Mesendoderm (in vitro differentiated cells): ENCODE measurements around the gene ENKD1.
"Not testable (repeated sequence)": the region's sequence is repeated elsewhere in the genome, so short reads cannot be mapped to it uniquely, and the experiment has no call there.

Experiments
- DNase-seq: peaks from one replicate; pipeline ENCODE4 v3.0.0; 2013
- H2AK5ac ChIP-seq: 2 replicates; pipeline ENCODE4 v1.6.1; 2013; ENCODE audit warnings: low read length, inconsistent platforms
- H2BK120ac ChIP-seq: 2 replicates; pipeline ENCODE4 v1.6.1; 2013; ENCODE audit warnings: low read depth, mild to moderate bottlenecking, low read length, moderate library complexity, mixed read lengths
- H2BK15ac ChIP-seq: replicated peaks from 2 replicates; pipeline ENCODE4 v1.6.1; 2013; ENCODE audit warnings: low read depth, mild to moderate bottlenecking, moderate library complexity
- H2BK5ac ChIP-seq: 2 replicates; pipeline ENCODE4 v1.6.1; 2013; ENCODE audit warnings: low read length, inconsistent platforms
- H3K18ac ChIP-seq: 2 replicates; pipeline ENCODE4 v1.6.1; 2013; ENCODE audit warnings: mild to moderate bottlenecking, low read length, mixed read lengths
- H3K23ac ChIP-seq: one replicate; pipeline ENCODE4 v1.6.1; 2013; ENCODE audit warnings: low read length
- H3K27ac ChIP-seq: 2 replicates; pipeline ENCODE4 v1.5.1; 2013; ENCODE audit warnings: low read depth, mild to moderate bottlenecking, inconsistent platforms, low read length, moderate library complexity
- H3K27me3 ChIP-seq: 2 replicates; pipeline ENCODE4 v1.6.1; 2013; ENCODE audit warnings: low read length, control low read depth, mild to moderate bottlenecking, inconsistent platforms; ENCODE audit not compliant: insufficient read depth, poor library complexity
- H3K36me3 ChIP-seq: 2 replicates; pipeline ENCODE4 v1.6.1; 2013; ENCODE audit warnings: low read length, inconsistent platforms; ENCODE audit not compliant: control insufficient read depth, insufficient read depth
- H3K4ac ChIP-seq: one replicate; pipeline ENCODE4 v1.6.1; 2013; ENCODE audit warnings: low read depth, mild to moderate bottlenecking, low read length, moderate library complexity
- H3K4me1 ChIP-seq: 2 replicates; pipeline ENCODE4 v1.6.1; 2013; ENCODE audit warnings: low read depth, low read length, inconsistent platforms; ENCODE audit not compliant: control insufficient read depth
- H3K4me2 ChIP-seq: 2 replicates; pipeline ENCODE4 v1.6.1; 2013; ENCODE audit warnings: low read length
- H3K4me3 ChIP-seq: 2 replicates; pipeline ENCODE4 v1.5.1; 2013; ENCODE audit warnings: mild to moderate bottlenecking, low read length
- H3K56ac ChIP-seq: one replicate; pipeline ENCODE4 v1.6.1; 2013; ENCODE audit warnings: low read length
- H3K79me1 ChIP-seq: 2 replicates; pipeline ENCODE4 v1.6.1; 2013; ENCODE audit warnings: low read length, inconsistent platforms
- H3K79me2 ChIP-seq: 2 replicates; pipeline ENCODE4 v1.6.1; 2013; ENCODE audit warnings: mild to moderate bottlenecking, low read length; ENCODE audit not compliant: control insufficient read depth, insufficient read depth
- H3K9ac ChIP-seq: 2 replicates; pipeline ENCODE4 v1.6.1; 2013; ENCODE audit warnings: low read length, inconsistent platforms
- H4K5ac ChIP-seq: one replicate; pipeline ENCODE4 v1.6.1; 2013; ENCODE audit warnings: low read length
- H4K8ac ChIP-seq: one replicate; pipeline ENCODE4 v1.6.1; 2013; ENCODE audit warnings: low read depth, mild to moderate bottlenecking, control low read depth, low read length, moderate library complexity
- WGBS: extraction: QIAGEN DNeasy Blood & Tissue Kit; methylation state at CpG from one replicate; pipeline ENCODE4 v1.1.7; 2013; ENCODE audit warnings: low lambda C conversion rate, missing lambda C conversion rate; ENCODE audit not compliant: insufficient coverage; ENCODE audit errors: extremely low coverage; 5-methylcytosine and 5-hydroxymethylcytosine counted together

The ENKD1 gene

DNA sequence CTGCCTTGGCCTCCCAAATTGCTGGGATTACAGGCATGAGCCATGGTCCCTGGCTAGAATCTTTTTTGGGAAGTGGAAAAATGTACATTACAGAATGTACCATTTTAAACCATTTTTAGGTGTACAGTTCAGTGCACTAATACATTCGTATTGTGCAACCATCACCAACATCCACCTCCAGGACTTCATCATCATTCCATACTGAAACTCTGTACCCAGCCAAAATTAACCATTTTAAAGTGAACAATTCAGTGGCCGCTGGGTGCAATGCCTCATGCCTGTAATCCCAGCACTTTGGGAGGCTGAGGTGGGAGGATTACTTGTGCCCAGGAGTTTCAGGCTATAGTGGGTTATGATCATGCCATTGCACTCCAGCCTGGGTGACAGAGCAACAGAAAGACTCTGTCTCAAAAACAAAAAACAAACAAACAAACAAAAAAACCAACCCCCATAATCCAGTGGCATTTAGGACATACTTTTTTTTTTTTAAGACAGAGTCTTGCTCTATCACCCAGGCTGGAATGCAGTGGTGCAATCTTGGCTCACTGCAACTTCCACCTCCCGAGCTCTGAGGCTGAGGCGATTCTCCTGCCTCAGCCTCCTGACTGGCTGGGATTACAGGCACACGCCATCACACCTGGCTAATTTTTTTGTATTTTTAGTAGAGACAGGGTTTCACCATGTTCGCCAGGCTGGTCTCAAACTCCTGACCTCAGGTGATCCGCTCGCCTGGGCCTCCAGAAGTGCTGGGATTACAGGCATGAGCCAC, 27.2 kb upstream of the ENKD1 start:
- not testable (repeated sequence) for H3K9ac ChIP-seq, H3K36me3 ChIP-seq, H3K4me1 ChIP-seq, H2AK5ac ChIP-seq, H2BK120ac ChIP-seq, H3K56ac ChIP-seq, H4K5ac ChIP-seq, H3K27me3 ChIP-seq, H4K8ac ChIP-seq, H3K4ac ChIP-seq, H3K23ac ChIP-seq, H3K79me2 ChIP-seq, H2BK15ac ChIP-seq, H3K27ac ChIP-seq, H3K4me3 ChIP-seq, H2BK5ac ChIP-seq, DNase-seq, H3K79me1 ChIP-seq, H3K18ac ChIP-seq, H3K4me2 ChIP-seq
- WGBS = no CpG with 5 or more reads among the region's 8 CpGs

DNA sequence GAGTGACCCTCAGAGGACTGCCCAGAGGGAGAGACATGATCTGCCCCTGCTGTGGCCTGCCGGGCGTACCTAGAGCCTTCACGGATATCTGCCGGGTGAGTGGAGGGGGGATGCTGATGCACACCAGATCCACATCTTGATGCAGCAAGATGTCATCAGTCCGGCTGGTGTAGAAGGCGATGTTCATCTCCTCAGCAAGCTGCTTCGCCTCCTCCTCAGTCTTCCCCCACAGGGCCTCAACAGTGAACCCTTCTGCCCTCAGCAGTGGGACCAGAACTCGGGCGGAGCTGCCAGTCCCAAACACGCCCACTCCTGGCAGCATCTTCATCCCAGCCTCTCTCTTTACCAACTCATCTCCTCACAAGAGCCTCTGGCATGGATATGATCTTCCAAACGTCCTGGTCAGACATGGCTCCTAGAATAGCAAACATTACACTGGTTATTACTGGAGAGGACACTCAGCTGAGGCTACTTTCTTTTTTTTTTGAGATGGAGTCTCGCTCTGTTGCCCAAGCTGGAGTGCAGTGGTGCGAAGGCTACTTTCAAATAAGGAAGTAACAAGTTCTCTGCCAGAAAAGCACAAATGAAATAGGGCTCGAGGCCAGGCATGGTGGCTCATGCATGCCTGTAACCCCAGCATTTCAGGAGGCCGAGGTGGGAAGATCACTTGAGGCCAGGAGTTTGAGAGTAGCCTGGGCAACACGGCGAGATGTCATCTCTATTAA, 19.0 kb upstream of the ENKD1 start:
- WGBS = no CpG with 5 or more reads among the region's 17 CpGs
- Histone ChIP-seq H4K8ac (no peak overlapping the region), H3K36me3 (peaks cover 2% of the 10 kb centered on the region), H3K56ac (no peak overlapping the region), H3K23ac (no peak overlapping the region), H3K27me3 (no peaks in the 10 kb centered on the region), H3K9ac (no peak overlapping the region), H3K4me1 (no peaks in the 10 kb centered on the region), H2BK15ac (no peak overlapping the region), H3K79me1 (no peaks in the 10 kb centered on the region), H3K18ac (no peak overlapping the region), H2BK120ac (no peak overlapping the region), H2BK5ac (no peak overlapping the region), H2AK5ac (no peak overlapping the region), H3K4me2 (no peak overlapping the region), H3K4me3 (no peak overlapping the region), H3K27ac (no peak overlapping the region), H3K4ac (no peak overlapping the region), H3K79me2 (no peaks in the 10 kb centered on the region), H4K5ac (no peak overlapping the region)
- DNase-seq = no peak

DNA sequence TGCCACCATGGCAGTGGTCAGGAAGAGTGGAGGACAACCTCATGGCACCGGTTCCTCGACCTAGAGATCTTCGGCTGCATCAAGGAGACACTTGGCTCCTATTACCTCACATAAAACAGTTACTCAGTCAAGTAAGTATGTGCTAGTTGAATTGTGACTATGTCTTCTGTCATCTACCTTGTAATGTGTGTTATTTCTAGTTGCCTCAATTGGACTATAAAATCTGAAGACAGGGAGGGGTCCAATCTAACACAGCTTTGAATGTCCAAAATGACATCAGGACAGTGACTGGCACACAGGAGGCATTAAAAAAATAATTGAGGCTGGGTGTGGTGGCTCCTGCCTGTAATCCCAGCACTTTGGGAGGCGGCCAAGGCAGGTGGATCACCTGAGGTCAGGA, 17.2 kb upstream of the ENKD1 start:
- H3K23ac ChIP-seq = no peak overlapping the region
- peaks cover 2% of the 10 kb centered on the region for H3K36me3 ChIP-seq
- H2AK5ac ChIP-seq = no peak overlapping the region
- H2BK120ac ChIP-seq = no peak overlapping the region
- H3K4me3 ChIP-seq = no peak overlapping the region
- H3K4ac ChIP-seq = no peak overlapping the region
- H3K56ac ChIP-seq = no peak overlapping the region
- no peak overlapping the region for H4K5ac ChIP-seq
- H3K79me2 ChIP-seq = no peaks in the 10 kb centered on the region
- H3K27ac ChIP-seq = no peak overlapping the region
- H2BK5ac ChIP-seq = no peak overlapping the region
- no peaks in the 10 kb centered on the region for H3K27me3 ChIP-seq
- H4K8ac ChIP-seq = no peak overlapping the region
- H3K9ac ChIP-seq = no peak overlapping the region
- no peaks in the 10 kb centered on the region for H3K79me1 ChIP-seq
- H3K4me1 ChIP-seq = no peaks in the 10 kb centered on the region
- H2BK15ac ChIP-seq = no peak overlapping the region
- WGBS = no CpG with 5 or more reads among the region's 4 CpGs
- no peak for DNase-seq
- H3K4me2 ChIP-seq = no peak overlapping the region
- no peak overlapping the region for H3K18ac ChIP-seq

DNA sequence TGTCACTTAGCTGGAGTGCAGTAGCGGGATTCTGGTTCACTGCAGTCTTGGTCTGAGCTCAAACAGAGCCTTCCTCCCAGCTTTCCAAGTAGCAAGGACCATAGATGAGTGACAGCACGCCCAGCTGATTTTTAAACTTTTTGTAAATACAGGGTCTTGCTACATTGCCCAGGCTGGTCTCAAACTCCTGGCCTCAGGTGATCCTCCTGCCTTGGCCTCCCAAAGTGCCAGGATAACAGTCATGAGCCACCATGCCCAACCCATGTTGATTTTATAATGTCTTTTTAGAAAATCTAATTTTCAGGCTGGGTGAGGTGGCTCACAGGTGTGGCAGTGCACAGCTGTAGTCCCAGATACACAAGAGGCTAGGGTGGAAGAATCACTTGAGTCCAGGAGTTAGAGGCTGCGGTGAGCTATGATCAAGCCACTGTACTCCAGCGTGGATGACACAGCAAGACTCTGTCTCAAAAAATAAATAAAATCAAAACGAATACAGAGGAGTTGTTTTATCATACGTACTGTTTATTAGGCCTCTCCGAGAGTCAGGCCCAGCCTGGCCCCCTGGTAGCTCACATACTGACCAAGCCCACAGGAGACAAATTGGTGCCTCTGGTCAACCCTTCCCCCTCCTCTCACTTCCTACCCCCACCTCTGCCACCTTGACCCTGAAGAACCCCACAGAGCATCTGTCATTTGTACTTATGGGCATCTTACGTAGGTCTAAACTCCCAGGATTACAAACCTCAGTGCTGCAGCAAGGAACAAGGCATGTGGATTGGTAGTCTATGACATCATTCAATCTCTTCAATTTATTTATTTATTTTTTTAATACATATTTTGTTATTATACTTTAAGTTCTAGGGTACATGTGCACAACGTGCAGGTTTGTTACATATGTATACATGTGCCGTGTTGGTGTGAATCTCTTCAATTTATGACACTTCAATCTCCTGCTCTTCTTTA, 13.7 kb upstream of the ENKD1 start:
- WGBS = no CpG with 5 or more reads among the region's 10 CpGs
- H2AK5ac ChIP-seq = no peak overlapping the region

GRCh38 chr16:67678354-67679023, 11.9 kb upstream of the ENKD1 start:
- no CpG with 5 or more reads among the region's 12 CpGs for WGBS
- H2AK5ac ChIP-seq = no peak overlapping the region
- no peak for DNase-seq
- no peaks in the 10 kb centered on the region for H3K27me3 ChIP-seq
- no peak overlapping the region for H3K4me2 ChIP-seq
- H4K5ac ChIP-seq = no peak overlapping the region
- H2BK5ac ChIP-seq = no peak overlapping the region
- no peak overlapping the region for H2BK15ac ChIP-seq
- no peaks in the 10 kb centered on the region for H3K79me1 ChIP-seq
- no peak overlapping the region for H3K27ac ChIP-seq
- no peak overlapping the region for H3K23ac ChIP-seq
- H3K4me1 ChIP-seq = no peaks in the 10 kb centered on the region
- H2BK120ac ChIP-seq = no peak overlapping the region
- no peaks in the 10 kb centered on the region for H3K79me2 ChIP-seq
- H3K56ac ChIP-seq = no peak overlapping the region
- H3K18ac ChIP-seq = no peak overlapping the region
- H3K9ac ChIP-seq = no peak overlapping the region
- H3K4me3 ChIP-seq = no peak overlapping the region
- no peak overlapping the region for H3K4ac ChIP-seq
- no peak overlapping the region for H4K8ac ChIP-seq
- no peaks in the 10 kb centered on the region for H3K36me3 ChIP-seq

More for the DNA sequence above, 13.7 kb upstream of the ENKD1 start:
- H3K27me3 ChIP-seq = no peaks in the 10 kb centered on the region
- no peak for DNase-seq
- no peak overlapping the region for H4K5ac ChIP-seq
- H3K9ac ChIP-seq = no peak overlapping the region
- H3K18ac ChIP-seq = no peak overlapping the region
- no peak overlapping the region for H3K23ac ChIP-seq
- H2BK120ac ChIP-seq = no peak overlapping the region
- H3K79me2 ChIP-seq = no peaks in the 10 kb centered on the region
- no peaks in the 10 kb centered on the region for H3K79me1 ChIP-seq
- no peak overlapping the region for H3K56ac ChIP-seq
- H3K36me3 ChIP-seq = peaks cover 2% of the 10 kb centered on the region
- no peak overlapping the region for H2BK15ac ChIP-seq
- H4K8ac ChIP-seq = no peak overlapping the region
- H3K4me1 ChIP-seq = no peaks in the 10 kb centered on the region
- H3K27ac ChIP-seq = no peak overlapping the region
- H3K4ac ChIP-seq = no peak overlapping the region
- H3K4me3 ChIP-seq = no peak overlapping the region
- no peak overlapping the region for H2BK5ac ChIP-seq
- H3K4me2 ChIP-seq = no peak overlapping the region
